ENCODE data around the gene CCDC198.

The CCDC198 gene

DNA sequence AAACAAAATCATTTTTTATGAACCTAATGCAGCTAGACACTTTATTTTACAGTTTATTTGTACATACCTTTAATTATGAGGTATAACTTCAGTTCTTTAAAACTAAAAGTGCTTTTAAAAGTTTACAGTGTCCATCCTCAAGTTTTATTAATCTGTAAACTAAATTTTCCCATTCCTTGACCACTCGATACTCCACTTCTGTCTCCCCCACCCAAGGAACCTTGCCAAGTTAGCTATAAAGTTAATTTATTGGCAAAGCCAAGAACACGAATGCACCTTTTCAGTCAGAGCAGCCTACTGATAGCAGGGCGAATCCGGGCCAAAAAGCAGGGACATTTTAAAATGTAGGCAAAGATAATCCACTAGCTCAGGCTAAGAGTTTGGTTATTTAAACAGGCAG lies 73.6 kb downstream of the CCDC198 start:
- in situ Hi-C loops (cut with HindIII; ENCODE audit: low pct_ligation_motif_present, low sequenced_read_pairs): no loop called here
- TF ChIP-seq CTCF (IDR thresholded peaks at IDR 0.05; ENCODE audit: low read depth, low read length, missing control alignments): no peak
- no peaks in the 10 kb centered on the region for H3K27me3 ChIP-seq (replicated peaks)
- H3K27ac ChIP-seq: no peak overlapping the region
- H3K36me3 ChIP-seq (replicated peaks): no peaks in the 10 kb centered on the region
- no peak for DNase-seq
- H3K4me3 ChIP-seq (ENCODE audit: low read depth, low read length): no peak overlapping the region
